Hepatocyte (in vitro differentiated cells): ENCODE measurements around the gene WDPCP.

ENCODE experiments used
- CTCF ChIP-seq: fragments of 200-600 bp; sonication (generic); IDR thresholded peaks from 2 replicates; pipeline ENCODE4 v1.5.1; 2016; ENCODE audit warnings: antibody characterized with exemption, mild to moderate bottlenecking; ENCODE audit not compliant: poor library complexity
- EZH2 ChIP-seq: fragments of 200-600 bp; sonication (generic); IDR thresholded peaks from 2 replicates; pipeline ENCODE4 v1.6.1; 2016; ENCODE audit warnings: antibody characterized with exemption, mild to moderate bottlenecking, borderline replicate concordance
- EZH2phosphoT487 ChIP-seq: fragments of 200-600 bp; sonication (generic); IDR thresholded peaks from one replicate; pipeline ENCODE4 v1.6.1; 2018; ENCODE audit warnings: antibody characterized with exemption, mild to moderate bottlenecking, low read depth, moderate library complexity; ENCODE audit not compliant: unreplicated experiment, severe bottlenecking

- TF ChIP-seq CTCF (no peak), EZH2phosphoT487 (no peak), EZH2 (no peak)
Measured at GRCh38 chr2:63614983-63615945, 27.0 kb upstream of the WDPCP start.
